ENCODE results near the gene REG3A. TPM values are rescaled to one million over a fixed set of nuclear protein-coding genes. Genes with fewer than 3 reads are reported as not detected.

The REG3A gene
- polyA plus RNA-seq, 2 donors: 1.5 TPM; not detected in 1

DNA sequence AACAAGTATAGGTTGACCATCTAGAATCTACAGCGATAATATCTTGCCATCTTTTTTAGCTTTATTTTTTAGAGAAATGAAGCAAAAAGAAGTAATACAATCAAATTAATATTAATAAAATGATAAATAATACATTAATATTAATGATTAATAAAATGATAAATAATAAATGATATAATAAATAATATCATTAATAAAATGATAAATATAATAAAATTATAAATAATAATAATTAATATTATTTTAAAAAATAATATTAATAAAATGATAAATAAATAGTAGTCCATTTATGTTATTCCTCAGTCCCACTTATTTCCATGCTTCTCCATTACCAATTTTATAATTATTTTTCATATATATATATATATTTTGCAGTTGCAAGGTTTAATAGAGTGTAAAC is 3.2 kb upstream of the REG3A start:
- Histone ChIP-seq H3K36me3 (ENCODE audit: control insufficient read depth in 2 of 2, insufficient read depth in 2 of 2, low read length in 1 of 2) (no peaks in the 10 kb centered on the region), H3K9me3 (ENCODE audit: control insufficient read depth in 2 of 2, insufficient read depth in 1 of 2, low read depth in 1 of 2, low read length in 1 of 2) (peaks cover 2 to 4% of the 10 kb centered on the region in 2 donors), H3K27me3 (ENCODE audit: control insufficient read depth in 1 of 2, insufficient read depth in 2 of 2, low read length in 2 of 2) (no peaks in the 10 kb centered on the region), H3K4me3 (ENCODE audit: low read depth in 1 of 2, low read length in 2 of 2) (no peak overlapping the region), H3K27ac (ENCODE audit: low read depth in 2 of 2, low read length in 1 of 2) (no peak overlapping the region), H3K4me1 (ENCODE audit: control insufficient read depth in 2 of 2, insufficient read depth in 2 of 2, low read length in 1 of 2) (no peaks in the 10 kb centered on the region)
- WGBS, 2 donors: 76 to 95% methylated on average over 1 of the region's 1 CpG

DNA sequence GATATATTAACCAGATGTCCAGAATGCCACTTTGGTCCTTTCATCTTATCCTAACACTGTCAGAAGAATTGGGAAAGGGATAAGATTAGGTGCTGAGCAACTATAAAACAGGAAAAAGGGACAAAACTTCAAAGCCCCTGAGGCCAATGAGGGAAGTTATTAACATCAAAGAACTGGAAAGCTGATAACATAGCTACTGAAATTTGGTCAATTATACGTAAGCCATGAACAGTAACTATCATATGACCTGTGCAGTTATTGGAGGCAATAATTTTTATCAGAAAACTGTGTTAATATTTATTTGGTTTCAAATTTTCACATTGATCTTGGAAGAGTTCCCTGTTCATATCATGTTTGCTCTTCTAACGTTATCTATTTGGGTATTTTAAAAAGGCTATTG is 2.6 kb upstream of the REG3A start:
- Histone ChIP-seq H3K27me3 (ENCODE audit: control insufficient read depth in 1 of 2, insufficient read depth in 2 of 2, low read length in 2 of 2) (no peaks in the 10 kb centered on the region), H3K9me3 (ENCODE audit: control insufficient read depth in 2 of 2, insufficient read depth in 1 of 2, low read depth in 1 of 2, low read length in 1 of 2) (peaks cover 4 to 6% of the 10 kb centered on the region in 2 donors), H3K4me1 (ENCODE audit: control insufficient read depth in 2 of 2, insufficient read depth in 2 of 2, low read length in 1 of 2) (no peaks in the 10 kb centered on the region), H3K4me3 (ENCODE audit: low read depth in 1 of 2, low read length in 2 of 2) (no peak overlapping the region), H3K27ac (ENCODE audit: low read depth in 2 of 2, low read length in 1 of 2) (no peak overlapping the region), H3K36me3 (ENCODE audit: control insufficient read depth in 2 of 2, insufficient read depth in 2 of 2, low read length in 1 of 2) (no peaks in the 10 kb centered on the region)
- WGBS, 2 donors: 30 to 51% methylated on average over 2 of the region's 2 CpGs

DNA sequence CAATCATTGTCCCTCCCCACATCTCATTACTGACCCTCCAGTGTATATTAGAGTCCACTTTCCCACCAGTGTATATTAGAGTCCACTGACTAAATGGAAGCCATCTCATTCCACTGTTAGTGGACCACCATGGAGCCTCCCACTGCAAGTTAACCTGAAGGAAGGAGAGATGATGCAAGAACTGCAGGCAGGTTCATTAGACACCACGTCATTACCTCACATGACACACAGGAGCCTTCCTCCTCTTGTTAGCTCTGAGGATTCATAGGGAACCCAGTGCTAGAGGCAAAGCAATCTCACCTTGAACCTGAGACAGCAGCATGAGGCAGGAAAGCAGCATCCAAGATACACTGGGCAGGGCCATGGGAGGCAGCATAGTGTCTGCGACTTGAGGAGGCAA is 523 bp downstream of the REG3A start:
- Histone ChIP-seq H3K27me3 (ENCODE audit: control insufficient read depth in 1 of 2, insufficient read depth in 2 of 2, low read length in 2 of 2) (no peaks in the 10 kb centered on the region), H3K9me3 (ENCODE audit: control insufficient read depth in 2 of 2, insufficient read depth in 1 of 2, low read depth in 1 of 2, low read length in 1 of 2) (peaks cover 6 to 18% of the 10 kb centered on the region in 2 donors), H3K4me3 (ENCODE audit: low read depth in 1 of 2, low read length in 2 of 2) (no peak overlapping the region), H3K4me1 (ENCODE audit: control insufficient read depth in 2 of 2, insufficient read depth in 2 of 2, low read length in 1 of 2) (no peaks in the 10 kb centered on the region), H3K36me3 (ENCODE audit: control insufficient read depth in 2 of 2, insufficient read depth in 2 of 2, low read length in 1 of 2) (no peaks in the 10 kb centered on the region), H3K27ac (ENCODE audit: low read depth in 2 of 2, low read length in 1 of 2) (no peak overlapping the region)
- 67 to 72% methylated on average over 2 of the region's 2 CpGs for WGBS, 2 donors

DNA sequence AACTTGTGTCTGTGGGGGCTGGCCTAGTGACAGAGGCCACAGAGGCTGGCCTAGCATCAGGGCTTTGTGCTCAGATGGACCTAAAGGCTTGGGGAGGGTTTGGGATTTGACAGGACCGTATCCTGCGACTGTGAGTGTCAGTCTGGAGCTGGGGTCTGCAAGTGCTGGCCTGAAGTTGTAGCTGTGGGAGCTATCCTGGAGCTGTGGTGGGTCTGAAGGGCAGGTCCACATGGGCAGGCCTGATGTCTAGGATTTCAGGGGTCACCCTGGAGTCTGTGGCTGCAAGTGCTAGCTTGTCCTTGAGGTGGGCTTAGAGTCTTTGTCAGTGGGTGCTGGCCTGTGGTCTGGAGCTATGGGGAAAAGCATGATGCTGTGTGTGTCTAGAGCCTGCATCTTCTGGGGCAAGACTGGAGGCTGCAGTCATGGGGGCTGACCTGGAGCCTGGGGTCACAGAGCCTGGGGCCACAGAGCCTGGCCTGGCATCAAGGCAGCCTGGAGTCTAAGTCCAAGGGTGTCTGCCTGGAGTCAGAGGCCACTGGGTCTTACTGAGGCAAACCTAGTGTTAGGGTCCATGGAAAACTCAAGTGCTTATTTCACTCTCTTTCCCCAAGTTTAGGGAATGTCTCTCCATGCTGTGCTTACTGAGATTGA is 3.6 kb downstream of the REG3A start:
- H3K36me3 ChIP-seq (ENCODE audit: control insufficient read depth in 2 of 2, insufficient read depth in 2 of 2, low read length in 1 of 2): no peaks in the 10 kb centered on the region
- H3K27me3 ChIP-seq (ENCODE audit: control insufficient read depth in 1 of 2, insufficient read depth in 2 of 2, low read length in 2 of 2): no peaks in the 10 kb centered on the region
- H3K4me1 ChIP-seq (ENCODE audit: control insufficient read depth in 2 of 2, insufficient read depth in 2 of 2, low read length in 1 of 2): no peaks in the 10 kb centered on the region
- no peak overlapping the region for H3K27ac ChIP-seq (ENCODE audit: low read depth in 2 of 2, low read length in 1 of 2)
- 81 to 94% methylated on average over 2 of the region's 2 CpGs for WGBS, 2 donors
- H3K4me3 ChIP-seq (ENCODE audit: low read depth in 1 of 2, low read length in 2 of 2): no peak overlapping the region
- peaks cover 6 to 18% of the 10 kb centered on the region in 2 donors for H3K9me3 ChIP-seq (ENCODE audit: control insufficient read depth in 2 of 2, insufficient read depth in 1 of 2, low read depth in 1 of 2, low read length in 1 of 2)

DNA sequence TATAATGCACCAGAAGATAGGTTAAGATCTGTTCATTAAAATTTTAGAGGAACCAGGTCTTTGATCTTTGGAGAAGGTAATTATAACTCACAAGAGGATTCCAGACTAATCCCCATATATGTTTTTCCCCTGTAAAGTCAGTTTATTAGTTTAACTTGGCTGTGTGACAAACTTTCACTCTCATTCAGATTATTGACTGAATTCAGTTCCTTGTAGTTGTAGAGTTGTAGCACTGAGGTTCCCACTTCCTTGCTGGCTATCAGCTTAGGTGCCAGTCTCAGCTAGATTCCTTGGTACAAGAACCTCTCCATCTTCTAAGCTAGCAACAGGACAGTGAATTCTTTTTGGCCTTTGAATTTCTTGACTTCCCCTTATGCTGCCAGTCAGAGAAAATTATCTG is 20.1 kb downstream of the REG3A start:
- Histone ChIP-seq H3K27ac (ENCODE audit: low read depth in 2 of 2, low read length in 1 of 2) (no peak overlapping the region), H3K4me3 (ENCODE audit: low read depth in 1 of 2, low read length in 2 of 2) (no peak overlapping the region), H3K4me1 (ENCODE audit: control insufficient read depth in 2 of 2, insufficient read depth in 2 of 2, low read length in 1 of 2) (no peaks in the 10 kb centered on the region), H3K27me3 (ENCODE audit: control insufficient read depth in 1 of 2, insufficient read depth in 2 of 2, low read length in 2 of 2) (no peaks in the 10 kb centered on the region), H3K9me3 (ENCODE audit: control insufficient read depth in 2 of 2, insufficient read depth in 1 of 2, low read depth in 1 of 2, low read length in 1 of 2) (peaks cover 8% of the 10 kb centered on the region in 2 donors), H3K36me3 (ENCODE audit: control insufficient read depth in 2 of 2, insufficient read depth in 2 of 2, low read length in 1 of 2) (no peaks in the 10 kb centered on the region)

DNA sequence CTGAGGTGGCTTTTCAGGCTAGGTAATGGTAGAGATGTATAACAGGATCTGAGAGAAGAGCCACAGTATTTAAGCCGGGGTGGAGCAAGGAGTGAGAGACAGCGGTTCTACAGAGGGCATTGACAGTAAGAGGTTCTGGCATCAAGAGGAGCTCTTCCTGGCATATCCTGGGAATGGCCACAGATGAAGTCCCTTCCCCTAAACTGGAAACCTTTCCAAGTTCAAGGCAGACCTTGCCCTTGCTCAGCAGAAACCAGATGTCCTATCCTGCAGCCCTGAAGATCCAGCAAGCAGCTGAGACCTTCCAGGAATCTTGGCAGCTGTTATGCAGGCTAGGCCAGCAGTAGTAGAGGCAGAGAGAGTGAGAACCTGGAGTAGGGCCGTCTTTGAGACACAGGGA is 21.2 kb downstream of the REG3A start:
- 75 to 89% methylated on average over 3 of the region's 3 CpGs for WGBS, 2 donors
- H3K9me3 ChIP-seq (ENCODE audit: control insufficient read depth in 2 of 2, insufficient read depth in 1 of 2, low read depth in 1 of 2, low read length in 1 of 2): peaks cover 8 to 14% of the 10 kb centered on the region in 2 donors
- no peaks in the 10 kb centered on the region for H3K36me3 ChIP-seq (ENCODE audit: control insufficient read depth in 2 of 2, insufficient read depth in 2 of 2, low read length in 1 of 2)
- no peaks in the 10 kb centered on the region for H3K4me1 ChIP-seq (ENCODE audit: control insufficient read depth in 2 of 2, insufficient read depth in 2 of 2, low read length in 1 of 2)
- H3K27me3 ChIP-seq (ENCODE audit: control insufficient read depth in 1 of 2, insufficient read depth in 2 of 2, low read length in 2 of 2): no peaks in the 10 kb centered on the region
- no peak overlapping the region for H3K4me3 ChIP-seq (ENCODE audit: low read depth in 1 of 2, low read length in 2 of 2)
- no peak overlapping the region for H3K27ac ChIP-seq (ENCODE audit: low read depth in 2 of 2, low read length in 1 of 2)

DNA sequence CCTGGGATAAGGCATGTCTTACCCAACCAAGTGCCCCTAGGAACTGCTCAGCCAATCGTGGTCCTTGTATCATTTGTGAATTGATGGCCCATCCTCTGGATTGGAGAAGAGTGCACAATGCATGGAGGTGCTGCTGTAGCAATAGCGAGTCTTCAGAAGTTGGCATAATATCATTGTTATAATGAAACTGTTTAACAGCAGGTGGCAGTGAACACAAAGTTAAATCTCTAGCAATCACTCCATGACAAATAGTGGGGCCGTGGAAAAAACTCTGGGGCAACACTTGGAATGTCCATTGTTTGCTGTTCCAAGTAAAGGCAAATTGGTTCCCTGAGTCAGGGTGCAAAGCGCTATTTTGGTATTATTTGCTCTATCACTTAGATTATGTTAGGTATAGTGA is 27.9 kb downstream of the REG3A start:
- Histone ChIP-seq H3K9me3 (ENCODE audit: control insufficient read depth in 2 of 2, insufficient read depth in 1 of 2, low read depth in 1 of 2, low read length in 1 of 2) (peaks cover under 1 to 6% of the 10 kb centered on the region in 2 donors), H3K36me3 (ENCODE audit: control insufficient read depth in 2 of 2, insufficient read depth in 2 of 2, low read length in 1 of 2) (no peaks in the 10 kb centered on the region), H3K27me3 (ENCODE audit: control insufficient read depth in 1 of 2, insufficient read depth in 2 of 2, low read length in 2 of 2) (no peaks in the 10 kb centered on the region), H3K4me3 (ENCODE audit: low read depth in 1 of 2, low read length in 2 of 2) (no peak overlapping the region), H3K4me1 (ENCODE audit: control insufficient read depth in 2 of 2, insufficient read depth in 2 of 2, low read length in 1 of 2) (no peaks in the 10 kb centered on the region), H3K27ac (ENCODE audit: low read depth in 2 of 2, low read length in 1 of 2) (no peak overlapping the region)
- 65 to 74% methylated on average over 4 of the region's 4 CpGs for WGBS, 2 donors

DNA sequence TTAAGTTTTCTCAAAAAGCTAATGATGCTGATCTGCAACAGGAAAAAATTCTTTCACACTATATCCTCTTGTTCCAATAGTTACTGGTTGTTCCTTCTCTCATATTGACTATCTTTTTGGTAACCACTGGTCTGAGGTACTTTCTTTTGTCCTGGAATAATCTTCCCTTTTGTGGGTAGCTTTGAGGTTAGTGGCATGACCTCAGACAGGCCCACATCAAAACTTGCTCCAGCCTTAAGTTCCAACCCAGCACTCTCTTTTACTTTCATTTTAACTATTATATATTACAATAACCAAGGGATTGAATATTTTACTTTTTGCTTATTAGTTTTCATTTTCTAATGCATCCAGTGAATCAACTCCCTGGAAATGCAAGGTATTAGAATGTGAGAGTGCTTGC is 29.7 kb downstream of the REG3A start:
- Histone ChIP-seq H3K4me3 (ENCODE audit: low read depth in 1 of 2, low read length in 2 of 2) (no peak overlapping the region), H3K4me1 (ENCODE audit: control insufficient read depth in 2 of 2, insufficient read depth in 2 of 2, low read length in 1 of 2) (no peaks in the 10 kb centered on the region), H3K9me3 (ENCODE audit: control insufficient read depth in 2 of 2, insufficient read depth in 1 of 2, low read depth in 1 of 2, low read length in 1 of 2) (peaks cover 0 to 6% of the 10 kb centered on the region in 2 donors), H3K27ac (ENCODE audit: low read depth in 2 of 2, low read length in 1 of 2) (no peak overlapping the region), H3K27me3 (ENCODE audit: control insufficient read depth in 1 of 2, insufficient read depth in 2 of 2, low read length in 2 of 2) (no peaks in the 10 kb centered on the region), H3K36me3 (ENCODE audit: control insufficient read depth in 2 of 2, insufficient read depth in 2 of 2, low read length in 1 of 2) (no peaks in the 10 kb centered on the region)

DNA sequence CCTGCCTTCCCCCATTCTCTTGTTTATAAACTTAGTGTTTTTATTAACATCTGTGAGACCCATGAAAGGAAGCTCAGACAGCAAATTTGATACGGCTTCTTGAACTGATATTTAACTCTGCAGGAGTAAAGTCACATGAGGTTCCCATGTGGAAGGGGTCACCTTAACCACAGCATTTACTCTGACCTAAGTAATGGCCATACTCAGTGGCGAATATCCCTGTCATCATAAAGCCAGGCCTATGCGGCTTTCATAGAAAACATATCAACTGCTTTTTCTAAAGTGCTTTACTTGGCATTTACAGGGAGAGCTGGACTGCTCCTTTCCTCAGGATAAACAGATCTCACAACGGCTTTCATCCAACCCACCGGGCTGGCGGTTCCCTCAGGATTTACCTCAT is 30.3 kb downstream of the REG3A start:
- H3K9me3 ChIP-seq (ENCODE audit: control insufficient read depth in 2 of 2, insufficient read depth in 1 of 2, low read depth in 1 of 2, low read length in 1 of 2): peaks cover 0 to 6% of the 10 kb centered on the region in 2 donors
- H3K36me3 ChIP-seq (ENCODE audit: control insufficient read depth in 2 of 2, insufficient read depth in 2 of 2, low read length in 1 of 2): no peaks in the 10 kb centered on the region
- WGBS, 2 donors: 76 to 78% methylated on average over 6 of the region's 6 CpGs
- H3K4me3 ChIP-seq (ENCODE audit: low read depth in 1 of 2, low read length in 2 of 2): no peak overlapping the region
- H3K27me3 ChIP-seq (ENCODE audit: control insufficient read depth in 1 of 2, insufficient read depth in 2 of 2, low read length in 2 of 2): no peaks in the 10 kb centered on the region
- no peaks in the 10 kb centered on the region for H3K4me1 ChIP-seq (ENCODE audit: control insufficient read depth in 2 of 2, insufficient read depth in 2 of 2, low read length in 1 of 2)
- no peak overlapping the region for H3K27ac ChIP-seq (ENCODE audit: low read depth in 2 of 2, low read length in 1 of 2)

DNA sequence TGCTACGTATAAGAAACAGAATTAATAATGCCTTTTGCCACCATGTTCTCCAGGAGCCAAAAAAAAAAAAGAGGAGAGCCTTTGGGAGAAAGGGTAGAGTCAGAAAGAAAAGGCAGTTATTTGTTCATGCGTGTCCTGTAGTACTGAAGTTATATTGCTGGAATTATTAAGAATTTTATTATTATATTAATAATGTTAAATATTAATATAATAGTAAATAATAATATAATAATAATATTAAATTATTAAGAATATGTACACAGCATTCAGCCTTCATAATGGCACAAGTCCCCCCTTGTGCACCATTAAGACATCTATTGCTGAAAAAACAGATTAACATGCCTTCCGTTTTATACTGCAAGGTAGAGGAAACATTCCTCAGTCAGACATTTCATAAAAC is 31.1 kb downstream of the REG3A start:
- Histone ChIP-seq H3K27ac (ENCODE audit: low read depth in 2 of 2, low read length in 1 of 2) (no peak overlapping the region), H3K9me3 (ENCODE audit: control insufficient read depth in 2 of 2, insufficient read depth in 1 of 2, low read depth in 1 of 2, low read length in 1 of 2) (no peaks in the 10 kb centered on the region), H3K36me3 (ENCODE audit: control insufficient read depth in 2 of 2, insufficient read depth in 2 of 2, low read length in 1 of 2) (no peaks in the 10 kb centered on the region), H3K4me1 (ENCODE audit: control insufficient read depth in 2 of 2, insufficient read depth in 2 of 2, low read length in 1 of 2) (no peaks in the 10 kb centered on the region), H3K4me3 (ENCODE audit: low read depth in 1 of 2, low read length in 2 of 2) (no peak overlapping the region), H3K27me3 (ENCODE audit: control insufficient read depth in 1 of 2, insufficient read depth in 2 of 2, low read length in 2 of 2) (no peaks in the 10 kb centered on the region)
- 85 to 87% methylated on average over 3 of the region's 3 CpGs for WGBS, 2 donors
